ENCODE data around the gene GPS1. TPM values are rescaled to one million over a fixed set of nuclear protein-coding genes. Genes with fewer than 3 reads are reported as not detected.

The GPS1 gene
- 100 to 1,000 TPM in 2 of 4 donors, 10 to 100 TPM in 2; 70.7 to 141 (median 101) TPM for polyA plus RNA-seq (ENCODE audit: insufficient read length in 4 of 4)

DNA sequence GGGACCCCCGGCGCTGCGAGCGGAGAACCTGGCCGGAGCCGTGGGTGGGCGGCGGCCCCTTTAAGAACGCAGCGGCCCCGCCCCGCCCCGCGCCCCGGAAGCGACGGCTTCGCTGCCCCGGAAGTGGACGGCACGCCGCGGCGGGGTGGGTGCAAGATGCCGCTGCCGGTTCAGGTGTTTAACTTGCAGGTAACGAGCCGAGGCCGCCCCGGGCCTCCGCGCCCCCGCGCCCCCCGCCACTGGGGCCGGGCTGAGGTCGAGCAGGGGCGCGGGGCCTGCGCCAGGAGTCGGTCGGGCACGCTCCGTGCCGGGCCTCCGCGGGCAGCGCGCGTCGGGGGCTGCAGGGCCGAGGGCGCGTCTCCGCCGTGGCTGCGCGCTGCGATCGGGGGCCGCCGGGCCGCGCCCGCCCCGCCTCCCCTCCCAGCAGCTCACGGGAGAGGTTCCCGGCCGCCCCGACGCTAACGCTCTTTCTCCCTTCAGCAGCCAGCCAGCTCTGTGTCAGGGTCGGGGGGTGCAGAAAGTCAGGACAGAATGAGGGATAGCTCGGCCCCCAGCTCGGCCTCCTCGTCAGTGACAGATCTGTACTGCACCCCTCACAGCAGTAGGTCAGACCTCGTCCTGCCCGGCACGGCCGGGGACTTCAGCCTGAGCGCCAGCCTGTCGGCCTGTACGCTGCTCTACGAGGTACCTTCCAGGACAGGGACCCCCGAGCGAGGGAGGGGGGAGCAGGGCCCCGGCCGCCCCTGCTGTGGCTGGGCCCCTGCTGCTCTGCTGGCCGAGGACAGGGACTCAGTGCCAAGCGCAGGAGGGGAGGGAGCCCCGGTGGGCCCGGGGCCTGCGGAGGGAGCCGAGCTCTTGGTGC, at the start of gene GPS1, which contains the start of gene RFNG:
Gene GPS1 (plus strand): TSS at position 123 of the 862 bp plus-strand sequence. CDS start 34 bp downstream, at position 157.
Gene RFNG (minus strand): TSS at position 36 of the 862 bp plus-strand sequence. CDS start 45 bp downstream, outside the sequence.
- no peak for DNase-seq (ENCODE audit: low read depth in 4 of 4, low spot score in 3 of 4)

- no peak for DNase-seq (ENCODE audit: low read depth in 4 of 4, low spot score in 3 of 4)
Measured at GRCh38 chr17:82003411-82004381, 48.0 kb upstream of the GPS1 start.

DNA sequence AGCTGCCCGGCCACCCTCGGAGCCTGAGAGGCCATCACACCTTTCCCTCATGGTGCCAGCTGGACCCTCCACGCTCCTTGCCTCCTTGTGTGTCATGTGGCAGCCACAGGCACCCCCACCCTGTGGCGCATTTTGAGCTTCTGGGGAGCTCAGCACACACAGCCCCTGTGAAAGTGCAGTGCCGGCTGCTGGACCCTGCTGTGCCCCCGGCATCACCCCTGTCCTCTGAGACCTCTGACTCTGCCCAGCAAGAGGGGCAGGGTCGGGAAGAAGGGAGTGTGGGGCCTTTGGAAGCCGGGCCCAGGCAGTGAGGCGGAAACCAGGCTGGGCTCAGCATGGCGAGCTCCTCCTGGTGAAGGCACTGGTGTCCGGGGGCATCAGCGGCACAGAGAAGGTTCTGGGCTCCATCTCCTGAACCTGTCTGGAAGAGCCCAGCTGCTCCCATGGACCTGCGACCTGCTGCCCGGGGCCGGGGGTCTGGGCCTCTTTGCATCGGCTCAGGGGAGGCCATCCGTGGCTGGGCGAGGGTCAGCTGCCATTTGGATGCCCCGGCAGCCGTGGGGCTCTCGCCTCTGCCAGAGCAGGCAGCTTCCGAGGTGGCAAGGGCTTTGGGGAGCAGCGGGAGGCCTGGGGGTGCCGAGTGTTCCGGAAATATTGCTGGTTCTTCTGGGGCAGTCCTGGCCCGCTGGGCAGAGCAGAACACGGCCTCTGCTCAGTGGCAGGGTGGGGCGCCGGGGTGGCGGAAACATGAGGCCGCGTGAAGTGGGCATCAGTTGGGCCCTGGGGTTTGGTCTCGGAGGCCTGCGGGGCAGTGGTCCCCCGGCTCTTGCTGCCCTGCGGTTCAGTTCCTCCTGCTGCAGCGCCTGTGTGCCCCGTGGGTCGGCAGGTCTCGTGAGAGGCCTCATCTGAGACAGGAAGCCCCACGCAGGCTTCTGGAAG, 46.9 kb upstream of the GPS1 start:
- no peak for DNase-seq (ENCODE audit: low read depth in 4 of 4, low spot score in 3 of 4)

GRCh38 chr17:82005701-82006348, 45.9 kb upstream of the GPS1 start:
- no peak for DNase-seq (ENCODE audit: low read depth in 4 of 4, low spot score in 3 of 4)

DNA sequence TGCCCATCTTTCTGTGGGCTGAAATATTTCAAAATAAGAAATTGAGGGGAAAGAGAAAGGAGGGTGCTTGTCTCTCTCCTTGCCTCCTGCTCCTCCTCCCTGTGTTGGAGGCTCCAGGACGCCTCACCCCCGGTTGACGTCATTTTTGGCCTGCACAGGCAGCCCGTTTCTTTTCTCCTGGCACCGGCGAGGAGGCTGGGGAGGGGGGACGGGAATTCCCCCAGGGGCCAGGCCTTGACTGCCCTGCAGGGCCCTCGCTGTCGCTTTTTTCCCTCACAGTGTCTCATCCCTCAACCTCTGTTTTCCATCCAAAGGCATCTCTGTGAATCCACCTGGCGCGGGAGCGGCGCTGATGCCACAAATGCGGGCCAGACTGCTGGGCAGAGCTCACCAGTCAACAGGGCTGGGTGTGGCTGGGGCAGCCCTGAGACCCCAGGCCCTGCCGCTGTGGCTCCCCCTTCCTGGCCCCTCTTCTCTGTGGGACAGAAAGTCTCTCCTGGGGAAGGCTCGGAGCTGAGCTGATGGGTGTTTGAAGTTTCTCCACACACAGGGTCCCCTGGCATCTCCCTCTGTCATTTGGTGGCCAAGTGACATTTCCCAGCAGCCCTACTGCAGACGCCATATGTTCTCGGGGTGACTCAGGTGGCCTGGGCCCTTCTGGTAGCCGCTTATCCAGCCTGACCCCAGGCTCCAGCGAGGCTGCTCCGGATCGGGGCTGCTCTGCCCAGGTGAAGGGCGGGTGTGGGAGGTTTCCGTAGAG, 45.0 kb upstream of the GPS1 start:
- no peak for DNase-seq (ENCODE audit: low read depth in 4 of 4, low spot score in 3 of 4)

DNA sequence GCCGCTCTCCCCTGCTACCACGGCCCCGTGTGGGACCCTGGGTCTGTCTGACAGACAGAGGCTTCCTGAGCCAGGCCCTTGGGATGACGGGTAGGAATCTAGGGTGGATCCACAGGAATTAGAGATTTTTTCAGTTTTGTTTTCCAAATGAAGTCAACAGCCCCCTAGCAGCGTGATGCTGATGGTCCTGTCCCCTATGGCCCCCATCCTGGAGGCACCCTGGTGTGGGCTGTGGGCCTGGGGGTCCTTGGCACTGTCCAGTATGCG, 44.5 kb upstream of the GPS1 start:
- DNase-seq (ENCODE audit: low read depth in 4 of 4, low spot score in 3 of 4): no peak

- no peak for DNase-seq (ENCODE audit: low read depth in 4 of 4, low spot score in 3 of 4)
Measured at GRCh38 chr17:82007495-82008257, 44.0 kb upstream of the GPS1 start.

DNA sequence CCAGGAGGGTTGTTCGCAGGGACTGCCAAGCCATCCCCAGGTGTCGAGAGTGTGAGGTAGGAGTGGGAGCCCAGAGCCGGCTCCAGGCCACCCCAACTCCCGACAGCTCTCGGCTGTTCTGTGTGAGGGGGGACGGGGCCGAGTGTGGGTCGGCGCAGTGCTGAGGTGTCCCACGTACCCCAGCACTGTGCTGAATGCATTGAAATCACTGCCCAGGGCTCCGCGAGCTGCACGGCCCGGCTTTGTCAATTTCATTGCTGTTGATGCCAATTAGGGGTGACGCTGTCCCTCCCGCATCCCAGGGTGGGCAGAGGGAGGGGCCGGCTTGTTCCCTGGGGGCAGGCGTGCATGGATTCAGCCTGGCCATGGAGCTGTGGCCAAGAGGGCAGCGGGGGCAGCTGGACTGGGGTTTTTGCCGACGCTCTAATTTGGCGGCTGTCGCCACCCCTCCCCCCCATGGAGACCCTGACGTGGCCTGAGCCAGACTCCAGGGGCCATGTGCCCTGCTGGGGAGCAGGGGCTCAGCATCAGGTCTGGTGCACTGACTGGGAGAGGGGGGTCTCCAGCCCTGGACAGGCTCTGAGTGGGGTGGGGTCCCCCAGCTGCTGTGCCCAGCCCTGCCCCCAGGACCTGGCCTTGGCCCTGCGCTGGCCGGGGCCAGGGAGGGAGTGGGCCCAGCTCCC, 43.3 kb upstream of the GPS1 start:
- DNase-seq (ENCODE audit: low read depth in 4 of 4, low spot score in 3 of 4): no peak

- no peak for DNase-seq (ENCODE audit: low read depth in 4 of 4, low spot score in 3 of 4)
Measured at GRCh38 chr17:82008941-82009405, 42.7 kb upstream of the GPS1 start.

- DNase-seq (ENCODE audit: low read depth in 4 of 4, low spot score in 3 of 4): no peak
Measured at GRCh38 chr17:82009413-82009812, 42.3 kb upstream of the GPS1 start.

DNA sequence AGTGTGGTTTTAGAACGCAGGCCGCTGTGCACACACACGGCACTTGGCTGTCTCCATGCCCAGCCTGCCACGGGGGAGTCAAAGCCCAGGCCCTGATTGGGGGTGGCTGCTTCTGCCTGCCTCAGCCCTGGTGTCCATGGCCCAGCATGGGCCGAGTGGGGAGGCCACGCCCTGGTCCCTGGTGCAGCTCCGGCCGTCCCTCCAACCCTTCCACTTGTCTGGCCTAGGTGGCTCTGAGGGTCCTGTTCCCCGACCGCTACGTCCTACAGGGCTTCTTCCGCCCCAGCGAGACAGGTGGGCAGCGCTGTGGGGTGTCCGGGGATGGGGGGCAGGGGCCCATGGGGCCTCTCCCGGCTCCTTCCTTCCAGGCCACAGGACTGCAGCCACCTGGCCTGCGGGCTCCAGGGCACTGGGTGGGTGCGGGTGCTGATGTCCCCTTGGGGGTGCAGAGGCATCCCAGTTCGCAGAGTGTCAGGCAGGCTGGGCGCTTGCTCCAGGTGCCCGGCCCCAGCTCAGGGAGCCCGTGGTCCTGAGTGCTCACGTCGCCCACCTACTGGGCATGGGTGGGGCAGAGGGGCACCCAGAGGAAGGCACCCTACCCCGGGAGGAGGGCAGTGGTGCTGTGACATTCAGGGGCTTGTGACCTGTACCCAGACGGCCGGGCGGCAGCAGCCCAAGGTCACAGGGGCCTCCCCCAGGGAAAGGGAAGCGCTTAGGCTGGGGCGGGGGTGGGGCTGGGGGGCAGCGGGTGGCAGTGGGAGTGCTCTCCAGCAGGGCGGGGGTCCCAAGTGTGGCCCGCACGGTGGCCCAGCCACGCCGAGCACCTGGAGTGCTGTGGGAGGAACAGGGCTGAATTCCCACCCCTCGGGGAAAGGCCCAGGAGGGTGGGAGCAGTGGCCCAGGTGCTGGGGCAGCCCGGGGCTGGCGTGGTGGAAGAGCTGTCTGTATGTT, 40.8 kb upstream of the GPS1 start:
- DNase-seq (ENCODE audit: low read depth in 4 of 4, low spot score in 3 of 4): no peak

GRCh38 chr17:82011617-82012187, 40.0 kb upstream of the GPS1 start:
- DNase-seq (ENCODE audit: low read depth in 4 of 4, low spot score in 3 of 4): no peak

- no peak for DNase-seq (ENCODE audit: low read depth in 4 of 4, low spot score in 3 of 4)
Measured at GRCh38 chr17:82012261-82012639, 39.4 kb upstream of the GPS1 start.

GRCh38 chr17:82012640-82013295, 38.9 kb upstream of the GPS1 start:
- DNase-seq (ENCODE audit: low read depth in 4 of 4, low spot score in 3 of 4): no peak

DNA sequence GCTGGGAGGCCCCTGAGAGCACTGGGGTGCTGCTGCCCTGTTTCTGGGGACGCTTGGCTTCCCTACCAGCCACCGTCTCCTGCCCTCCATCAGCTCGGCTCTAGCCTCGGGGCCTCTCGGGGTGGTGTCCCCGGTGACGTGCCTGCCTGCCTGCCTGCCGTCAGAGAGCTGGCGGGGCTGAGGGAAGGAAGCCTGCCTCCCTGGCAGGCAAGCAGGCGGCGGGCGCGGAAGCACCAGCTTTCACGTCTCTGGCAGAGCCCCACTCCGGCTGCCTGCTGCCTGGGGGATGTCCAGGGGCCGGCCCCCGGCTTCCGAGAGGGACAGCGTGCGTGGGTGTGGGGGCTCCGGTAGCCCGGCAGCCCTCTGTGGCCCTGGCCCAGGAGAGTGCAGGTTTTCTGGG, 38.4 kb upstream of the GPS1 start:
- DNase-seq (ENCODE audit: low read depth in 4 of 4, low spot score in 3 of 4): no peak
